Caco-2 (cell line): ENCODE measurements around the gene MNAT1. TPM values are rescaled to one million over a fixed set of nuclear protein-coding genes. Genes with fewer than 3 reads are reported as not detected.

Source experiments
- BruUV-seq: library from RNA; stranded (reverse); fragments of 400-500 nt; replicated peaks from 2 replicates; lab custom pipeline; 2021; lab: Mats Ljungman, UMichigan
- CTCF ChIA-PET: fragments of 300-600 bp; sonication (Branson Sonifier 250); formaldehyde crosslinking; loops from one replicate; lab custom pipeline; 2022; ENCODE audit warnings: antibody characterized with exemption; lab: Charles Lee
- POLR2A ChIA-PET: fragments of 300-600 bp; sonication (Branson Sonifier 250); formaldehyde crosslinking; loops from one replicate; lab custom pipeline; 2022; ENCODE audit warnings: antibody characterized with exemption; lab: Charles Lee
- DNase-seq, 2 experiments: peaks; one replicate each; pipeline versions ENCODE4 v3.0.0 to v3.0.0-alpha.2; 2020 to 2022
- H3K27me3 ChIP-seq: replicated peaks from 2 replicates; pipeline ENCODE4 v1.6.0; 2011; ENCODE audit warnings: low read length; ENCODE audit not compliant: control insufficient read depth, insufficient read depth
- H3K36me3 ChIP-seq: 2 replicates; pipeline ENCODE4 v1.5.1; 2011; ENCODE audit warnings: low read length; ENCODE audit not compliant: control insufficient read depth, insufficient read depth
- H3K4me1 ChIP-seq: fragments of 250-450 bp; sonication (Bioruptor Pico); 2 replicates; pipeline ENCODE4 v1.5.1; 2020; ENCODE audit warnings: mild to moderate bottlenecking
- H3K4me3 ChIP-seq: 2 replicates; pipeline ENCODE4 v1.5.1; 2011; ENCODE audit warnings: low read depth, mild to moderate bottlenecking, control low read depth, low read length
- H3K9me3 ChIP-seq: fragments of 250-450 bp; sonication (Bioruptor Pico); 2 replicates; pipeline ENCODE4 v1.5.1; 2020; ENCODE audit warnings: mild to moderate bottlenecking, moderate library complexity
- H3K27ac Mint-ChIP-seq: one replicate; pipeline ENCODE4 v1.8.0; 2022; ENCODE audit warnings: mixed read lengths; ENCODE audit not compliant: unreplicated experiment
- H3K27me3 Mint-ChIP-seq: one replicate; pipeline ENCODE4 v1.8.0; 2022; ENCODE audit warnings: mixed read lengths; ENCODE audit not compliant: insufficient read depth, unreplicated experiment
- H3K36me3 Mint-ChIP-seq: one replicate; pipeline ENCODE4 v1.8.0; 2022; ENCODE audit warnings: mild to moderate bottlenecking, mixed read lengths; ENCODE audit not compliant: insufficient read depth, unreplicated experiment
- H3K4me1 Mint-ChIP-seq: one replicate; pipeline ENCODE4 v1.8.0; 2022; ENCODE audit warnings: low read depth, mixed read lengths; ENCODE audit not compliant: unreplicated experiment
- H3K4me3 Mint-ChIP-seq: one replicate; pipeline ENCODE4 v1.8.0; 2022; ENCODE audit warnings: mild to moderate bottlenecking, moderate library complexity, mixed read lengths; ENCODE audit not compliant: unreplicated experiment
- H3K9me3 Mint-ChIP-seq: one replicate; pipeline ENCODE4 v1.8.0; 2022; ENCODE audit warnings: mixed read lengths; ENCODE audit not compliant: unreplicated experiment
- intact Hi-C: fragments of 100-400 bp; cut with micrococcal nuclease; formaldehyde crosslinking; loops from one replicate; pipeline ENCODE4 v1.10.0; 2022; ENCODE audit not compliant: unreplicated experiment
- total RNA-seq: library from RNA; stranded (reverse); gene quantifications from 2 replicates; pipeline ENCODE4 v1.2.3, GENCODE V29; 2022
- TF ChIP-seq, protein P1 (sequence below), 2 experiments: fragments of 200-600 bp in 1 of 2; IDR thresholded peaks; 1 replicate in 1 of 2; 2 replicates in 1 of 2; pipeline versions ENCODE4 v1.5.1 to v1.8.0; 2011 to 2022; ENCODE audit warnings: antibody characterized with exemption in 1 of 2, control low read depth in 1 of 2, inconsistent platforms in 1 of 2, low read depth in 1 of 2, low read length in 1 of 2, mild to moderate bottlenecking in 1 of 2, moderate library complexity in 1 of 2; ENCODE audit not compliant: insufficient read depth in 1 of 2, severe bottlenecking in 1 of 2, unreplicated experiment in 1 of 2

The MNAT1 gene
- total RNA-seq, 1 experiment from 2014 or later: 36.4 TPM

DNA sequence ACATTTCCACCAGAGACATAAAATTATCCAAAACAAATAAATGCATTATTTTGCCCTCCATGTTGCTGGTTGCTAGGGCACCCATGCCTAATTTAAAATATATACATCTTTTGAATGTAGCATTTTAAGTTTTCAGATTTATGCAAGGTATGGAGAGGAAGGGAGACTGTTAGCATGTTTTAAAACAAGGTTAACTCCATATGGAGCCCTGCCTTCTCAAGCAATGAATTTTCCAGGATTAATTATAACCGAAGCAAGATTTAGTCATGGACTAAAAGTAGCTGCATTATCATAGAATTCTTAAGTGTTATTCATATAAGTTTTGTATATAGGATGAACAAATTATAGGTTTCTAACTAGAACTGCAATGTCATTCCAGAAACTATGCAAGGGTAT lies 209.1 kb downstream of the MNAT1 start:
- CTCF ChIA-PET: no interaction called here
- POLR2A ChIA-PET: no interaction called here
- intact Hi-C loops: no loop called here
- no peaks in the 10 kb centered on the region for H3K27me3 ChIP-seq
- Mint-ChIP-seq H3K4me1 (no peaks in the 10 kb centered on the region), H3K36me3 (no peaks in the 10 kb centered on the region), H3K9me3 (no peaks in the 10 kb centered on the region), H3K27me3 (no peaks in the 10 kb centered on the region), H3K27ac (no peak overlapping the region), H3K4me3 (no peak overlapping the region)
- H3K4me3 ChIP-seq: no peak overlapping the region
- no peak for DNase-seq
- no TSS peak for BruUV-seq
- H3K4me1 ChIP-seq: no peaks in the 10 kb centered on the region
- TF ChIP-seq, protein P1, sequence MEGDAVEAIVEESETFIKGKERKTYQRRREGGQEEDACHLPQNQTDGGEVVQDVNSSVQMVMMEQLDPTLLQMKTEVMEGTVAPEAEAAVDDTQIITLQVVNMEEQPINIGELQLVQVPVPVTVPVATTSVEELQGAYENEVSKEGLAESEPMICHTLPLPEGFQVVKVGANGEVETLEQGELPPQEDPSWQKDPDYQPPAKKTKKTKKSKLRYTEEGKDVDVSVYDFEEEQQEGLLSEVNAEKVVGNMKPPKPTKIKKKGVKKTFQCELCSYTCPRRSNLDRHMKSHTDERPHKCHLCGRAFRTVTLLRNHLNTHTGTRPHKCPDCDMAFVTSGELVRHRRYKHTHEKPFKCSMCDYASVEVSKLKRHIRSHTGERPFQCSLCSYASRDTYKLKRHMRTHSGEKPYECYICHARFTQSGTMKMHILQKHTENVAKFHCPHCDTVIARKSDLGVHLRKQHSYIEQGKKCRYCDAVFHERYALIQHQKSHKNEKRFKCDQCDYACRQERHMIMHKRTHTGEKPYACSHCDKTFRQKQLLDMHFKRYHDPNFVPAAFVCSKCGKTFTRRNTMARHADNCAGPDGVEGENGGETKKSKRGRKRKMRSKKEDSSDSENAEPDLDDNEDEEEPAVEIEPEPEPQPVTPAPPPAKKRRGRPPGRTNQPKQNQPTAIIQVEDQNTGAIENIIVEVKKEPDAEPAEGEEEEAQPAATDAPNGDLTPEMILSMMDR (IDR thresholded peaks at IDR 0.05; ENCODE audit: insufficient read depth in 1 of 2, low read depth in 1 of 2, low read length in 1 of 2, severe bottlenecking in 1 of 2, unreplicated experiment in 1 of 2): no peak
- H3K36me3 ChIP-seq: no peaks in the 10 kb centered on the region
- H3K9me3 ChIP-seq: no peaks in the 10 kb centered on the region

DNA sequence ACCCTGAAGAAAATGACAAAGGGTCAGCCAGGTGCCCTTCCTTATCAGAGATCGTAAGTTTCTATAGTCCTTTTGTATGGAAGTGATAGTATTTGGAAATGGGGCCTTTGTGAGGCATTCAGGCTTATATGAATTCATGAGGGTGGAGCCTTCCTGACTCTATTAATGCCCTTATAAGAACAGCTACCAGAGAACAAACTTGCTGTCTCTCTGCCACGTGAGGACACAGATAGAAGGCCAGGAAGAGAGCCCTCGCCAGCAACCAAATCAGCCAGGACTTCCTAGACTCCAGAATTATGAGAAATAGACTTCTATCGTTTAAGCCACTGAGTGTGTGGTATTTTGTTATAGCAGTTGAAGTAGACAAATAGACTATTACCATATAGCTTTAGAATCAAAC lies 209.6 kb downstream of the MNAT1 start:
- no peaks in the 10 kb centered on the region for H3K27me3 ChIP-seq
- CTCF ChIA-PET: no interaction called here
- H3K4me3 ChIP-seq: no peak overlapping the region
- H3K4me1 Mint-ChIP-seq: no peaks in the 10 kb centered on the region
- no peak overlapping the region for H3K4me3 Mint-ChIP-seq
- H3K4me1 ChIP-seq: no peaks in the 10 kb centered on the region
- POLR2A ChIA-PET: no interaction called here
- intact Hi-C loops: no loop called here
- no peaks in the 10 kb centered on the region for H3K27me3 Mint-ChIP-seq
- no peaks in the 10 kb centered on the region for H3K36me3 ChIP-seq
- no TSS peak for BruUV-seq
- no peaks in the 10 kb centered on the region for H3K36me3 Mint-ChIP-seq
- H3K27ac Mint-ChIP-seq: no peak overlapping the region
- DNase-seq: no peak
- no peaks in the 10 kb centered on the region for H3K9me3 ChIP-seq
- H3K9me3 Mint-ChIP-seq: no peaks in the 10 kb centered on the region
- TF ChIP-seq, protein P1 (IDR thresholded peaks at IDR 0.05; ENCODE audit: insufficient read depth in 1 of 2, low read depth in 1 of 2, low read length in 1 of 2, severe bottlenecking in 1 of 2, unreplicated experiment in 1 of 2): no peak

DNA sequence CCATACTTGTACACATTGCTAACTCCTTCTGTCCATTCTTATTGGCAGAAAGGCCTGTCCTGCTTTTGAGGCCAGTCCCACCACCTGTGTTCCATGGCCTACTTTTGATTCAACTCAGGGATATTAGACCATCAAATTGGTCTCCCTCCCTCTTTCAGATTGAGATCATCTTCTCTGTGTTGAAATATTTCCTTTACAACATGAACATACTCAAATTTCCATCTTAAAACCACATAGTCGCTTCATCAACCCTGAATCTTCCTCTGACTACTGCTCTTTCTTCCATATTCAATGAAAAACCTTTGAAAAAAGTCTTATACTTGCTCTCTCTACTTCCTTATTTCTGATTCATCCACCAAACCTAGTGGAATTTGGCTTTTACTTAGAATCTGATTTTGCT lies 211.4 kb downstream of the MNAT1 start:
- H3K4me3 Mint-ChIP-seq: no peak overlapping the region
- no peaks in the 10 kb centered on the region for H3K4me1 Mint-ChIP-seq
- Histone ChIP-seq H3K27me3 (no peaks in the 10 kb centered on the region), H3K4me1 (no peaks in the 10 kb centered on the region), H3K9me3 (no peaks in the 10 kb centered on the region), H3K36me3 (no peaks in the 10 kb centered on the region), H3K4me3 (no peak overlapping the region)
- TF ChIP-seq, protein P1 (IDR thresholded peaks at IDR 0.05; ENCODE audit: insufficient read depth in 1 of 2, low read depth in 1 of 2, low read length in 1 of 2, severe bottlenecking in 1 of 2, unreplicated experiment in 1 of 2): no peak
- H3K27ac Mint-ChIP-seq: no peak overlapping the region
- H3K27me3 Mint-ChIP-seq: no peaks in the 10 kb centered on the region
- intact Hi-C loops: no loop called here
- no peaks in the 10 kb centered on the region for H3K36me3 Mint-ChIP-seq
- BruUV-seq: no TSS peak
- ChIA-PET POLR2A (no interaction called here), CTCF (no interaction called here)
- no peaks in the 10 kb centered on the region for H3K9me3 Mint-ChIP-seq
- no peak for DNase-seq
